H9 (cell line): Measurements from ENCODE around the gene ATG7. TPM values are rescaled to one million over a fixed set of nuclear protein-coding genes. Genes with fewer than 3 reads are reported as not detected.

Source experiments
- DNase-seq: peaks from one replicate; pipeline ENCODE4 v3.0.0-alpha.2; 2017
- H2AFZ ChIP-seq: one replicate; pipeline ENCODE4 v1.6.1; 2013; ENCODE audit warnings: mild to moderate bottlenecking, low read length, control low read depth, moderate library complexity
- H2AK5ac ChIP-seq: 2 replicates; pipeline ENCODE4 v1.6.1; 2013; ENCODE audit warnings: low read length, control low read depth, mixed read lengths; ENCODE audit not compliant: insufficient read length
- H2BK120ac ChIP-seq: one replicate; pipeline ENCODE4 v1.6.1; 2013; ENCODE audit warnings: low read depth, mild to moderate bottlenecking, low read length, control low read depth, inconsistent platforms; ENCODE audit not compliant: poor library complexity, severe bottlenecking
- H2BK12ac ChIP-seq: 2 replicates; pipeline ENCODE4 v1.6.1; 2013; ENCODE audit warnings: low read length, control low read depth, mixed read lengths, low read depth; ENCODE audit not compliant: insufficient read length
- H2BK15ac ChIP-seq: 2 replicates; pipeline ENCODE4 v1.6.1; 2013; ENCODE audit warnings: low read depth, low read length, control low read depth
- H2BK20ac ChIP-seq: one replicate; pipeline ENCODE4 v1.6.1; 2013; ENCODE audit warnings: low read depth, mild to moderate bottlenecking, low read length, control low read depth, inconsistent platforms; ENCODE audit not compliant: poor library complexity, severe bottlenecking
- H2BK5ac ChIP-seq: 2 replicates; pipeline ENCODE4 v1.6.1; 2013; ENCODE audit warnings: low read length, control low read depth, mixed read lengths; ENCODE audit not compliant: insufficient read length
- H3K14ac ChIP-seq: 2 replicates; pipeline ENCODE4 v1.6.1; 2013; ENCODE audit warnings: low read length, control low read depth; ENCODE audit not compliant: insufficient read depth
- H3K18ac ChIP-seq: 2 replicates; pipeline ENCODE4 v1.6.1; 2013; ENCODE audit warnings: low read depth, mild to moderate bottlenecking, mixed read lengths, low read length, control low read depth; ENCODE audit not compliant: insufficient read length
- H3K23ac ChIP-seq: 2 replicates; pipeline ENCODE4 v1.6.1; 2013; ENCODE audit warnings: low read length, control low read depth, mixed read lengths, low read depth; ENCODE audit not compliant: insufficient read length
- H3K23me2 ChIP-seq: 2 replicates; pipeline ENCODE4 v1.6.1; 2013; ENCODE audit warnings: low read depth, mild to moderate bottlenecking, mixed read lengths, low read length, control low read depth; ENCODE audit not compliant: insufficient read length, poor library complexity, severe bottlenecking
- H3K27ac ChIP-seq: 2 replicates; pipeline ENCODE4 v1.5.1; 2013; ENCODE audit warnings: low read length, control low read depth, mixed read lengths, low read depth; ENCODE audit not compliant: insufficient read length
- H3K27me3 ChIP-seq: 2 replicates; pipeline ENCODE4 v1.6.1; 2013; ENCODE audit warnings: low read length, control low read depth, inconsistent platforms; ENCODE audit not compliant: insufficient read depth
- H3K4ac ChIP-seq: 2 replicates; pipeline ENCODE4 v1.6.1; 2013; ENCODE audit warnings: low read depth, mild to moderate bottlenecking, control low read depth, inconsistent platforms, low read length, moderate library complexity
- H3K4me1 ChIP-seq: 2 replicates; pipeline ENCODE4 v1.6.1; 2013; ENCODE audit warnings: low read length, control low read depth, inconsistent platforms; ENCODE audit not compliant: insufficient read depth
- H3K4me2 ChIP-seq: 2 replicates; pipeline ENCODE4 v1.6.1; 2013; ENCODE audit warnings: low read length, control low read depth, mixed read lengths; ENCODE audit not compliant: insufficient read length, insufficient read depth
- H3K56ac ChIP-seq: 2 replicates; pipeline ENCODE4 v1.6.1; 2013; ENCODE audit warnings: low read depth, mild to moderate bottlenecking, mixed read lengths, low read length, control low read depth; ENCODE audit not compliant: insufficient read length
- H3K79me1 ChIP-seq: 2 replicates; pipeline ENCODE4 v1.6.1; 2013; ENCODE audit warnings: low read depth, mild to moderate bottlenecking, moderate library complexity, low read length, control low read depth, inconsistent platforms; ENCODE audit not compliant: insufficient read depth, poor library complexity, severe bottlenecking
- H3K79me2 ChIP-seq: 2 replicates; pipeline ENCODE4 v1.6.1; 2013; ENCODE audit warnings: low read length, control low read depth, inconsistent platforms; ENCODE audit not compliant: insufficient read depth
- H3K9ac ChIP-seq: 2 replicates; pipeline ENCODE4 v1.6.1; 2013; ENCODE audit warnings: low read length, control low read depth, mixed read lengths; ENCODE audit not compliant: insufficient read length; ENCODE audit errors: extremely low read depth
- H3K9me3 ChIP-seq: one replicate; pipeline ENCODE4 v1.6.1; 2013; ENCODE audit warnings: low read depth, low read length, inconsistent platforms; ENCODE audit not compliant: control insufficient read depth
- H3T11ph ChIP-seq: one replicate; pipeline ENCODE4 v1.6.1; 2013; ENCODE audit warnings: mild to moderate bottlenecking, low read length, control low read depth, inconsistent platforms
- H4K20me1 ChIP-seq: one replicate; pipeline ENCODE4 v1.6.1; 2013; ENCODE audit not compliant: control insufficient read depth, insufficient read length, insufficient read depth
- H4K5ac ChIP-seq: 2 replicates; pipeline ENCODE4 v1.6.1; 2013; ENCODE audit warnings: low read depth, mild to moderate bottlenecking, mixed read lengths, low read length, control low read depth; ENCODE audit not compliant: insufficient read length
- H4K8ac ChIP-seq: replicated peaks from 2 replicates; pipeline ENCODE4 v1.6.1; 2013; ENCODE audit warnings: low read length, control low read depth, mixed read lengths, low read depth; ENCODE audit not compliant: insufficient read length
- H4K91ac ChIP-seq: 2 replicates; pipeline ENCODE4 v1.6.1; 2013; ENCODE audit warnings: low read depth, mild to moderate bottlenecking, moderate library complexity, mixed read lengths, low read length, control low read depth; ENCODE audit not compliant: insufficient read length
- H3K27ac Mint-ChIP-seq, 3 experiments: 2 replicates in 2 of 3; 3 replicates in 1 of 3; pipeline ENCODE4 v1.8.0; 2020 to 2021; ENCODE audit warnings: mixed read lengths in 3 of 3, mild to moderate bottlenecking in 1 of 3, moderate library complexity in 1 of 3
- H3K27me3 Mint-ChIP-seq: 2 replicates; pipeline ENCODE4 v1.8.0; 2021; ENCODE audit warnings: low read depth, mild to moderate bottlenecking, moderate library complexity, mixed read lengths
- H3K36me3 Mint-ChIP-seq, 3 experiments: 2 replicates in 2 of 3; 3 replicates in 1 of 3; pipeline ENCODE4 v1.8.0; 2020 to 2021; ENCODE audit warnings: low read depth in 3 of 3, mixed read lengths in 3 of 3; ENCODE audit not compliant: insufficient read depth in 1 of 3
- H3K4me1 Mint-ChIP-seq, 2 experiments: 2 replicates each; pipeline ENCODE4 v1.8.0; 2020; ENCODE audit warnings: mixed read lengths in 2 of 2
- H3K4me3 Mint-ChIP-seq, 2 experiments: 2 replicates in 1 of 2; 3 replicates in 1 of 2; pipeline ENCODE4 v1.8.0; 2020 to 2021; ENCODE audit warnings: mild to moderate bottlenecking in 2 of 2, mixed read lengths in 2 of 2, moderate library complexity in 1 of 2
- H3K9me3 Mint-ChIP-seq, 2 experiments: 2 replicates in 1 of 2; 3 replicates in 1 of 2; pipeline ENCODE4 v1.8.0; 2020; ENCODE audit warnings: mild to moderate bottlenecking in 2 of 2, mixed read lengths in 2 of 2, moderate library complexity in 1 of 2
- WGBS: extraction: QIAGEN DNeasy Blood & Tissue Kit; methylation state at CpG from one replicate; pipeline ENCODE4 v1.1.7; 2013; ENCODE audit warnings: missing lambda C conversion rate, low lambda C conversion rate, mixed read lengths; ENCODE audit not compliant: insufficient read length; ENCODE audit errors: extremely low coverage; 5-methylcytosine and 5-hydroxymethylcytosine counted together
- total RNA-seq: library from RNA; stranded (reverse); gene quantifications from 2 replicates; pipeline ENCODE4 v1.2.1, GENCODE V29; 2021
- TF ChIP-seq, protein P1 (sequence below): fragments of 200-600 bp; sonication (generic); conservative IDR thresholded peaks from 3 replicates; pipeline ENCODE4 v1.8.0; 2021; ENCODE audit warnings: antibody characterized with exemption, mild to moderate bottlenecking

ATG7 gene
- total RNA-seq, 1 experiment from 2014 or later: 17.9 TPM

DNA sequence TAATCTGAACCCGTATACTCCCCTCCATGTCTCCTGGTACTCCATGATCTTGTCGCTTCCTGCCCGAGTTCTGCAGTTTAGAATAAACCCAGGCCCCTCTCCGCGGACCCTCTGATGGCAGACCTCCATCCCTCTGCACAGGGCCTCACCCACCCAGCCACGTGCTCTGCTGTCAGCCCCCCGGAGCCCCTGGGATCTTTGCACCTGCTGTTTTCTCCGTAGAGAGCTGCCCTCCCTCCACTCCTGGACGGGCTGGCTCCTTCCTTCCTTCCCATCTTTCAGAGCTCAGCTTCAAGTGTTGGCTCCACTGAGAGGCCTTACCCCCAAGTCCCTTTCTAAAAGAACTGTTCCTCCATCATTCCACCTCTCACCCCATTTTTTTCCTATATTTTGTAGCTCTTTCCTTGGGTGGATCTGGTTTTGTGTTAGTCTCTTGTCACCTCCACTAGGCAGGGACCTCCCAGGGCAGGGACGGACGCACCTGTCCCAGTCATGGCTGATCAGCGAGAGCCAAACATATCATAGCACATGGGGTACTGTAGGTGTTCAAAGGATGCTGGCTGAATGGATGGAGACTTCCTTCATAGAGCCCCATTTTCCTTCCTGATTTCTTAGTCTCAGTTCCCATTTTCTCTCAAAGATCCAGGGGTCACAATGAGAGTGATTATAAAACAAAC is 264.9 kb downstream of the ATG7 start:
- H3K27ac Mint-ChIP-seq: no peak overlapping the region
- no peak overlapping the region for H2AFZ ChIP-seq
- H2BK20ac ChIP-seq: no peak overlapping the region
- no peak overlapping the region for H4K8ac ChIP-seq
- no peak overlapping the region for H3K56ac ChIP-seq
- H3K4me3 Mint-ChIP-seq: no peak overlapping the region
- H3K4me1 ChIP-seq: no peaks in the 10 kb centered on the region
- H3T11ph ChIP-seq: no peak overlapping the region
- no peak overlapping the region for H3K27ac ChIP-seq
- no peaks in the 10 kb centered on the region for H3K9me3 ChIP-seq
- no peaks in the 10 kb centered on the region for H3K79me2 ChIP-seq
- no peak overlapping the region for H2BK120ac ChIP-seq
- H3K4ac ChIP-seq: no peak overlapping the region
- no peak overlapping the region for H3K4me2 ChIP-seq
- no peak overlapping the region for H2BK5ac ChIP-seq
- H3K14ac ChIP-seq: no peak overlapping the region
- H3K36me3 Mint-ChIP-seq: no peaks in the 10 kb centered on the region; a peak in 1 of 7 replicates
- no peak for DNase-seq
- TF ChIP-seq, protein P1, sequence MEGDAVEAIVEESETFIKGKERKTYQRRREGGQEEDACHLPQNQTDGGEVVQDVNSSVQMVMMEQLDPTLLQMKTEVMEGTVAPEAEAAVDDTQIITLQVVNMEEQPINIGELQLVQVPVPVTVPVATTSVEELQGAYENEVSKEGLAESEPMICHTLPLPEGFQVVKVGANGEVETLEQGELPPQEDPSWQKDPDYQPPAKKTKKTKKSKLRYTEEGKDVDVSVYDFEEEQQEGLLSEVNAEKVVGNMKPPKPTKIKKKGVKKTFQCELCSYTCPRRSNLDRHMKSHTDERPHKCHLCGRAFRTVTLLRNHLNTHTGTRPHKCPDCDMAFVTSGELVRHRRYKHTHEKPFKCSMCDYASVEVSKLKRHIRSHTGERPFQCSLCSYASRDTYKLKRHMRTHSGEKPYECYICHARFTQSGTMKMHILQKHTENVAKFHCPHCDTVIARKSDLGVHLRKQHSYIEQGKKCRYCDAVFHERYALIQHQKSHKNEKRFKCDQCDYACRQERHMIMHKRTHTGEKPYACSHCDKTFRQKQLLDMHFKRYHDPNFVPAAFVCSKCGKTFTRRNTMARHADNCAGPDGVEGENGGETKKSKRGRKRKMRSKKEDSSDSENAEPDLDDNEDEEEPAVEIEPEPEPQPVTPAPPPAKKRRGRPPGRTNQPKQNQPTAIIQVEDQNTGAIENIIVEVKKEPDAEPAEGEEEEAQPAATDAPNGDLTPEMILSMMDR: no peak
- no peaks in the 10 kb centered on the region for H4K20me1 ChIP-seq
- no peaks in the 10 kb centered on the region for H3K9me3 Mint-ChIP-seq
- H3K23ac ChIP-seq: no peak overlapping the region
- no peaks in the 10 kb centered on the region for H3K27me3 ChIP-seq
- no peak overlapping the region for H4K91ac ChIP-seq
- no peaks in the 10 kb centered on the region for H3K23me2 ChIP-seq
- WGBS: no CpG with 5 or more reads among the region's 12 CpGs
- H3K9ac ChIP-seq: no peak overlapping the region
- H2AK5ac ChIP-seq: no peak overlapping the region
- no peak overlapping the region for H3K18ac ChIP-seq
- H2BK12ac ChIP-seq: no peak overlapping the region
- no peak overlapping the region for H2BK15ac ChIP-seq
- no peaks in the 10 kb centered on the region for H3K27me3 Mint-ChIP-seq
- H3K79me1 ChIP-seq: no peaks in the 10 kb centered on the region
- H3K4me1 Mint-ChIP-seq: peaks cover 9 to 12% of the 10 kb centered on the region in 2 experiments
- no peak overlapping the region for H4K5ac ChIP-seq
